NB4 (cell line): Measurements from ENCODE around the gene IKBKE.
A peak's percentile ranks its signal among the peaks of the same experiment; 100 is the strongest.

Source experiments
- DNase-seq: peaks from one replicate; pipeline ENCODE4 v3.0.0; 2010; ENCODE audit warnings: low read depth
- H3K4me3 ChIP-seq: one replicate; pipeline ENCODE4 v1.5.1; 2011; ENCODE audit warnings: mild to moderate bottlenecking, low read depth, low read length, moderate library complexity
- MYC ChIP-seq: IDR thresholded peaks from 2 replicates; pipeline ENCODE4 v1.6.1; 2011; ENCODE audit warnings: low read depth, low read length
- POLR2A ChIP-seq: IDR thresholded peaks from 2 replicates; pipeline ENCODE4 v1.6.1; 2011; ENCODE audit warnings: mild to moderate bottlenecking; ENCODE audit not compliant: insufficient read length; ENCODE audit errors: extremely low read depth
- TF ChIP-seq, protein P1 (sequence below): IDR thresholded peaks from one replicate; pipeline ENCODE4 v1.5.1; 2012; ENCODE audit warnings: low read depth, low read length
- TF ChIP-seq, protein P2 (sequence below): IDR thresholded peaks from 2 replicates; pipeline ENCODE4 v1.6.1; 2011; ENCODE audit warnings: low read depth, low read length

The IKBKE gene

DNA sequence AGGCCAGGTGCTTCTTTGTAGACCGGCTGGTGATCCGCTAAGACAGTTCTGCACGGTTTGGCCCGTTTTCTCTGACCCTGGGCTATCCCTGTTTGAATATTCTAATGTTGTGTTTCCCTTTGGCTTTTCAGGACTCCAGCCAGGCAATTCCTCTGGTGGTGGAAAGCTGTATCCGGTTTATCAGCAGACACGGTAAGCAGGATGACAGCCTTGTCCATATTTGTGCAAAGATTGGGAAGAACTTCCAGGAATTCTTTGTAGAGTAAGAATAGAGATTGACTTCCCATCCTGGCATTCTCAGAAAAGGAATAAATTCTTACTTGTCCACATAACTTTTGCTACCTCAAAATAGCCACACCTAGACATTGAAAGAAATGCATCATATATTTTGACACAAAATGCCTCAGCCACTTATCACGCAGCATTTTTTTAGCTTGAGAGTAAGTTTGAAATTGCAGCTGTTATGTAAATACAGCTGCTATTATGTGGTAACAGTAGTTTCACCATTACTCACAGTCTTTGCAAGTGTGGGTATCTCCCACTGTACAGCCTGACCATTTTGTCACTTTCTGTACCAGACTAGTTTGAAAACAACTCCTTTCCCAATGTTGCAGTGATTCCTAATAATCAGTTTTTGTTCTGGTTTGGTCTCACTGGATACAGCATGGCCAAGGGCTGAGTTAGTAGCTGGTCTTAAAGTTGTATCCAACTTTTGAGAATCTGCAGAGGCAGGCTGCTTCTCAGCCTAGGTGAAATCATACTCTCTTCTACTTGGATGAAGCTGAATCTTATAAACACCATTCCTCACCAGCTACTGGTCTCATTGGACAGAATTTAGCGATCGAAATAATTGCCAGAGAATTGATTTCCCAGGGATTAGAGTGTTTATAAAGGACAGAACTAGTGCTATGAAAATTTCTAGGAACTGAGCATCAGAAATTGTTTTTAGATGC lies 40.0 kb upstream of the IKBKE start:
- DNase-seq = no peak
- TF ChIP-seq POLR2A = no peak
- no peak overlapping the region for H3K4me3 ChIP-seq

DNA sequence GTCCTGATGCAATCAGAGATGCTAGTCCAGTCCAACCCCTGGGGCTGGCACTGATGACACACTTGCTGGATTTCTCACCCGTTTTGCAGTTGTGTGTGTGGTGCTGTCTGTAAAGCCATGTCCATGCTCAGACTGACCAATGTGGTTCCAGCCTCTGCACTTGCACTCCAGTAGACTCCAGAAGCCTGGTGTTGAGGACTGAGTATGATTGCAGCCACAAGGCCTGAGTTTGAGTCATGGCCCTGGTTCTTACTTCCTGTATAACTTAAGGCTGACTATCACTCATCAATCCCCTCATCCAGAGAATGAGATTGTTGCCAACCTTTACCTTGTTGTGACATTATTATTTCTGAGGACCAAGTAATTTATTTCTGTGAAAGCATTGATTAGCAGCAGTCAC lies 34.8 kb upstream of the IKBKE start:
- H3K4me3 ChIP-seq = no peak overlapping the region
- DNase-seq = peak; percentile 7
- TF ChIP-seq POLR2A (no peak), MYC (no peak)
- TF ChIP-seq, protein P1, sequence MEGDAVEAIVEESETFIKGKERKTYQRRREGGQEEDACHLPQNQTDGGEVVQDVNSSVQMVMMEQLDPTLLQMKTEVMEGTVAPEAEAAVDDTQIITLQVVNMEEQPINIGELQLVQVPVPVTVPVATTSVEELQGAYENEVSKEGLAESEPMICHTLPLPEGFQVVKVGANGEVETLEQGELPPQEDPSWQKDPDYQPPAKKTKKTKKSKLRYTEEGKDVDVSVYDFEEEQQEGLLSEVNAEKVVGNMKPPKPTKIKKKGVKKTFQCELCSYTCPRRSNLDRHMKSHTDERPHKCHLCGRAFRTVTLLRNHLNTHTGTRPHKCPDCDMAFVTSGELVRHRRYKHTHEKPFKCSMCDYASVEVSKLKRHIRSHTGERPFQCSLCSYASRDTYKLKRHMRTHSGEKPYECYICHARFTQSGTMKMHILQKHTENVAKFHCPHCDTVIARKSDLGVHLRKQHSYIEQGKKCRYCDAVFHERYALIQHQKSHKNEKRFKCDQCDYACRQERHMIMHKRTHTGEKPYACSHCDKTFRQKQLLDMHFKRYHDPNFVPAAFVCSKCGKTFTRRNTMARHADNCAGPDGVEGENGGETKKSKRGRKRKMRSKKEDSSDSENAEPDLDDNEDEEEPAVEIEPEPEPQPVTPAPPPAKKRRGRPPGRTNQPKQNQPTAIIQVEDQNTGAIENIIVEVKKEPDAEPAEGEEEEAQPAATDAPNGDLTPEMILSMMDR = no peak
- TF ChIP-seq, protein P2, sequence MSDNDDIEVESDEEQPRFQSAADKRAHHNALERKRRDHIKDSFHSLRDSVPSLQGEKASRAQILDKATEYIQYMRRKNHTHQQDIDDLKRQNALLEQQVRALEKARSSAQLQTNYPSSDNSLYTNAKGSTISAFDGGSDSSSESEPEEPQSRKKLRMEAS = no peak

DNA sequence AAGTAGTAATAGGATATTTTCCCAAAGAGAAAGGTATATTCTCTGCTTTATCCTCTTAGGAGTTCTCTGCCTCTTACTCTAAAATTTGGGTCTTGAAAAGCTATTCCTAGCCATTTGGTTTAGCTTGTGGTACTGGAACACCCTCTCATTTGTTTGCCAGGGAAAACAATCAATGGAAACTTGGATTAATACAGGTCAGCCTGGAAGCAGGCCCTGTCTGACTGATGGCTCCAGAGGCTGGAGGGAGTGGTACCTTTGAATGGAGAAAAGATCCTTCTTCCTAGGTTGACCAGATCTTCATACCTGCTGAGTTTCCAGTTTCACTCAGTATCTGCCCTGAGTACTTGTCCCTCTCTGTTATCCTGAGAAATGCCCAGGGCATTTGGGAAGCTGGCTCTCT lies 31.7 kb upstream of the IKBKE start:
- TF ChIP-seq POLR2A (no peak), MYC (no peak)
- TF ChIP-seq, protein P1 = no peak
- TF ChIP-seq, protein P2 = no peak
- H3K4me3 ChIP-seq = no peak overlapping the region
- DNase-seq = no peak

DNA sequence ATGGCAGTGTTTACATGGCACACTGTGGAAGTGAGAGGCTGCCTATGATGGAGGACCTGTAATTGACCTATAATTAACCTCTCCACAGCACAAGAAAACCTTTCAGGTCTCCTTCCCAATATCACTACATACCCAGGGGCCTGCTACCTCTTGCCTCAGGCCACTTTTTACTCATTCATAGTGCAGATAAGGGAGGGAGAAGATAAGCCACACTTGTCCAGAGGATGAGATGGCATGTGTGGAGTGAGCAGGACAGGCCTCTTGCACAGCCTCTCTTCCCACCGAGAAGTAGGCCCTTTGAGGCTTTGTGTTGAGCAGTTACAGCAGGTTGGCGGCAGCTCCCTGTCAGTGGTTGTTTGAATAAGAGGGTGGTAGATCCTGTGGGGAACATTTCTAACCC lies 31.1 kb upstream of the IKBKE start:
- H3K4me3 ChIP-seq = no peak overlapping the region
- TF ChIP-seq POLR2A = no peak
- TF ChIP-seq, protein P1 = no peak
- no peak for TF ChIP-seq MYC
- TF ChIP-seq, protein P2 = no peak
- no peak for DNase-seq

DNA sequence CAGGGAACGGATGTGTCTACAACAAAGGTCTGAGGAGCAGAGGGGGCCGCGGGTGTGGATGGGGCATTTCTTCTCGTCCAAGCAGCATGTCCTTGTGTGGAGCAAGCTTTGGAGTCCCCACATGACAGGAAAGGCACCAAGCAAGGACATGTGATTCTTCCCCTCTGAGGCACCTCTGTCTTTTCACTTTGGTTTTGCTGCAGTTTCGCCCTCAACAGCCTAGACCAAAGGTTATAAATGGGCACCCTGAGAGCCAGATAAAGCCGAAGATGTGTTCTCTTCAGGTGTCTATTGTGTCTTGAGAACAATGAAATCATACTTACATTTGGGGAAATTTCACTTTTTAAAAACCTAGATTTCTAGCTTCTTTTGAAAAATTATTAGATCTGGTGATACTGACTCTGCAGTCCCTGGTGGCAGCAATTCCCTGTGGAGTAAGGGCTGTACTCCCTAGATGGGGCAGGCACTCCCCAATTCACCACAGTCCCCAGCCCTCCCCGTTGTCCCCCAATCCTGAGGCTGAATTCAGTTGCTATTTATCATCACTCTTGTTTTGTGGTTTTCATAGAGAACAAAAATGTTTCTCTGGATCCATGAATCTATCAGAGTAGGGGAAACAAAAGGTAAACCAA lies 28.8 kb upstream of the IKBKE start:
- H3K4me3 ChIP-seq = no peak overlapping the region
- no peak for DNase-seq
- TF ChIP-seq MYC (no peak), POLR2A (no peak)
- TF ChIP-seq, protein P2 = no peak
- TF ChIP-seq, protein P1 = no peak

DNA sequence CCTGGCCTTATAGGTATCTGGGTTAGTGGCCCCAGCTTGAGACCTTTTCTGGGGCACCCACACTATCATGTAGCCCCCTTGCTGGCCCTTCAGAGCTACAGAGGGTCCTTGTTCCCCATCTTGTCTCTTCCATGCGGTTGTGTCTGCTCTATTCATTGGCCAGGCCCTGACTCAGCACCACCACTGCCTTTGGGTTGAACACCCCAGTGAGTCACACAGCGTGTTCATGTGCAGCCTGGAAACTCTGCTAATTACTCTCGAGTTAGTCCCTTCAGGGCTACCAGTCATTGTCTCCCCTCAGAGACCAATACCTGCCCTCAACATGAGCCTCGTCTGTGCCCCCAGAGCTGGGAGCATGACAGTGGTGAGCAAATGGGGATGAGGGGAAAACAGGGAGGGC lies 28.2 kb upstream of the IKBKE start:
- no peak for DNase-seq
- TF ChIP-seq, protein P1 = no peak
- TF ChIP-seq, protein P2 = no peak
- no peak for TF ChIP-seq MYC
- no peak for TF ChIP-seq POLR2A
- H3K4me3 ChIP-seq = no peak overlapping the region
